Small intestine (tissue), 4 donors: ENCODE data around the gene NET1. TPM values are rescaled to one million over a fixed set of nuclear protein-coding genes. Genes with fewer than 3 reads are reported as not detected.

Experiments
- polyA plus RNA-seq, 4 donors: library from polyadenylated mRNA; stranded (reverse) in 3 of 4; unstranded in 1 of 4; fragments of 200-250 nt in 3 of 4; fragments of 120-200 nt in 1 of 4; gene quantifications; one replicate each; pipeline versions ENCODE4 v1.2.1 to v1.2.3, GENCODE V29; 2013
- donor health status: healthy with polysubstance abuse.
- donor health status: Bipolar disorder and iron deficiency.
- donor health status: healthy.

NET1 gene
- polyA plus RNA-seq, 4 donors, result 58.0 to 187 (median 140) TPM

Other genes with a start within 250 kb of the NET1 start
- under 1 TPM in 1 of 4 donors, not detected in 3; 0.06 TPM for gene AKR1C8, start 227.4 kb upstream of the NET1 start, polyA plus RNA-seq
- 1 to 10 TPM in 3 of 4 donors, under 1 TPM in 1; 0.12 to 2.2 (median 2.0) TPM for gene AKR1C4, start 215.7 kb upstream of the NET1 start, polyA plus RNA-seq
- gene UCN3, start 47.6 kb upstream of the NET1 start, polyA plus RNA-seq, result 1 to 10 TPM; 1.9 to 5.8 (median 3.0) TPM
- gene TUBAL3, start 7.7 kb upstream of the NET1 start, polyA plus RNA-seq, result 10 to 100 TPM; 11.4 to 97.7 (median 56.9) TPM
- gene CALML5, start 87.0 kb downstream of the NET1 start, polyA plus RNA-seq, result not detected
- under 1 TPM in 3 of 4 donors, not detected in 1; 0.07 to 0.27 (median 0.22) TPM for gene CALML3, start 112.4 kb downstream of the NET1 start, polyA plus RNA-seq